ENCODE data around the gene SRM. TPM values are rescaled to one million over a fixed set of nuclear protein-coding genes. Genes with fewer than 3 reads are reported as not detected.
"Not testable (repeated sequence)": the region's sequence is repeated elsewhere in the genome, so short reads cannot be mapped to it uniquely, and the experiment has no call there.

SRM gene
- total RNA-seq, 6 donors from 2014 or later: 7.3 to 72.9 (median 50.2) TPM

DNA sequence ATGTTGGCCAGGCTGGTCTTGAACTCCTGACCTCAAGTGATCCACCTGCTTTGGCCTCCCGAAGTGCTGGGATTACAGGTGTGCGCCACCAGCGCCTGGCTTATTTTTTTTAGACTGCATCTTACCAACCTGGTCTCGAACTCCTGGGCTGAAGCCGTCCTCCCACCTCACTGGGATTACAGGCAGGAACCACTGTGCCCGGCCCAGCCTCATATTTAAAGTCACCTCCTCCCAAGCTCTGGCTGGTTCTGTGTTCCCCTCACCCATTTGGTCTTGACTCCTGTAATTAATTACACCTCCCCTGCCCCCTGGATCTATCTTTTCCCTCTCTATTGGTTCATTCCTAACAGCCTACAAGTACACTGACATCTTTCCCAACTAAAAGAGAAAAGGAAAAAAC, 41.5 kb upstream of the SRM start:
- WGBS, 2 donors: 94 to 96% methylated on average over 6 of the region's 6 CpGs
- Histone ChIP-seq H3K27ac (no peak overlapping the region), H3K27me3 (no peaks in the 10 kb centered on the region), H3K9me3 (no peaks in the 10 kb centered on the region), H3K4me3 (no peak overlapping the region), H3K4me1 (peaks cover 10 to 16% (median 14%) of the 10 kb centered on the region in 4 donors), H3K36me3 (peaks cover 0 to 23% (median 21%) of the 10 kb centered on the region in 4 donors)
- DNase-seq (no peak), ATAC-seq (ENCODE audit: low FRiP score in 2 of 2) (no peak)
- TF ChIP-seq, protein P1, sequence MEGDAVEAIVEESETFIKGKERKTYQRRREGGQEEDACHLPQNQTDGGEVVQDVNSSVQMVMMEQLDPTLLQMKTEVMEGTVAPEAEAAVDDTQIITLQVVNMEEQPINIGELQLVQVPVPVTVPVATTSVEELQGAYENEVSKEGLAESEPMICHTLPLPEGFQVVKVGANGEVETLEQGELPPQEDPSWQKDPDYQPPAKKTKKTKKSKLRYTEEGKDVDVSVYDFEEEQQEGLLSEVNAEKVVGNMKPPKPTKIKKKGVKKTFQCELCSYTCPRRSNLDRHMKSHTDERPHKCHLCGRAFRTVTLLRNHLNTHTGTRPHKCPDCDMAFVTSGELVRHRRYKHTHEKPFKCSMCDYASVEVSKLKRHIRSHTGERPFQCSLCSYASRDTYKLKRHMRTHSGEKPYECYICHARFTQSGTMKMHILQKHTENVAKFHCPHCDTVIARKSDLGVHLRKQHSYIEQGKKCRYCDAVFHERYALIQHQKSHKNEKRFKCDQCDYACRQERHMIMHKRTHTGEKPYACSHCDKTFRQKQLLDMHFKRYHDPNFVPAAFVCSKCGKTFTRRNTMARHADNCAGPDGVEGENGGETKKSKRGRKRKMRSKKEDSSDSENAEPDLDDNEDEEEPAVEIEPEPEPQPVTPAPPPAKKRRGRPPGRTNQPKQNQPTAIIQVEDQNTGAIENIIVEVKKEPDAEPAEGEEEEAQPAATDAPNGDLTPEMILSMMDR (IDR thresholded peaks at IDR 0.05): no peak
- TF ChIP-seq POLR2AphosphoS5 (IDR thresholded peaks at IDR 0.05): no peak
- no peak for TF ChIP-seq EP300 (IDR thresholded peaks at IDR 0.05)
- no peak for TF ChIP-seq POLR2A (IDR thresholded peaks at IDR 0.05)

DNA sequence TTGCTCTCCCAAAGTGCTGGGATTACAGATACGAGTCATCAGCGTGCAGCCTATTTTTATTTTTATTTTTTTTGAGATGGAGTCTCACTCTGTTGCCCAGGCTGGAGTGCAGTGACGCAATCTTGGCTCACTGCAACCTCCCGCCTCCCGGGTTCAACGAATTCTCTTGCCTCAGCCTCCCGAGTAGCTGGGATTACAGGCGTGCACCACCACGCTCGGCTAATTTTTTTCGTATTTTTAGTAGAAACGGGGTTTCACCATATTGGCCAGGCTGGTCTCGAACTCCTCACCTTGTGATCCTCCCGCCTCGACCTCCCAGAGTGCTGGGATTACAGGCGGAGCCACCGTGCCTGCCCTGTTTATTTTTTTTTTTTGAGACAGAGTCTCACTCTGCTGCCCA, 41.0 kb upstream of the SRM start:
- H3K27ac ChIP-seq; ATAC-seq (ENCODE audit: low FRiP score in 2 of 2); H3K9me3 ChIP-seq; H3K4me3 ChIP-seq; DNase-seq; H3K27me3 ChIP-seq: not testable (repeated sequence)
- Histone ChIP-seq H3K36me3 (peaks cover 0 to 23% (median 20%) of the 10 kb centered on the region in 4 donors), H3K4me1 (peaks cover 10 to 16% (median 14%) of the 10 kb centered on the region in 4 donors)
- 95 to 97% methylated on average over 17 of the region's 17 CpGs for WGBS, 2 donors

- TF ChIP-seq EP300 (IDR thresholded peaks at IDR 0.05) (no peak), POLR2A (IDR thresholded peaks at IDR 0.05) (no peak), POLR2AphosphoS5 (IDR thresholded peaks at IDR 0.05) (no peak)
- TF ChIP-seq, protein P1 (IDR thresholded peaks at IDR 0.05): no peak
- peaks cover 10 to 16% (median 14%) of the 10 kb centered on the region in 4 donors for H3K4me1 ChIP-seq
- DNase-seq: no peak
- ATAC-seq (ENCODE audit: low FRiP score in 2 of 2): no peak
- H3K9me3 ChIP-seq: no peaks in the 10 kb centered on the region
- H3K36me3 ChIP-seq: peaks cover 0 to 25% (median 23%) of the 10 kb centered on the region in 4 donors
- WGBS, 2 donors: 37 to 52% methylated on average over 13 of the region's 13 CpGs
- H3K27ac ChIP-seq: peak overlapping the region; percentile 80 to 92 (median 89)
- H3K27me3 ChIP-seq: no peaks in the 10 kb centered on the region
- peak overlapping the region; percentile 95 to 100 (median 100) for H3K4me3 ChIP-seq
Measured at GRCh38 chr1:11100149-11100493, 40.3 kb upstream of the SRM start.

DNA sequence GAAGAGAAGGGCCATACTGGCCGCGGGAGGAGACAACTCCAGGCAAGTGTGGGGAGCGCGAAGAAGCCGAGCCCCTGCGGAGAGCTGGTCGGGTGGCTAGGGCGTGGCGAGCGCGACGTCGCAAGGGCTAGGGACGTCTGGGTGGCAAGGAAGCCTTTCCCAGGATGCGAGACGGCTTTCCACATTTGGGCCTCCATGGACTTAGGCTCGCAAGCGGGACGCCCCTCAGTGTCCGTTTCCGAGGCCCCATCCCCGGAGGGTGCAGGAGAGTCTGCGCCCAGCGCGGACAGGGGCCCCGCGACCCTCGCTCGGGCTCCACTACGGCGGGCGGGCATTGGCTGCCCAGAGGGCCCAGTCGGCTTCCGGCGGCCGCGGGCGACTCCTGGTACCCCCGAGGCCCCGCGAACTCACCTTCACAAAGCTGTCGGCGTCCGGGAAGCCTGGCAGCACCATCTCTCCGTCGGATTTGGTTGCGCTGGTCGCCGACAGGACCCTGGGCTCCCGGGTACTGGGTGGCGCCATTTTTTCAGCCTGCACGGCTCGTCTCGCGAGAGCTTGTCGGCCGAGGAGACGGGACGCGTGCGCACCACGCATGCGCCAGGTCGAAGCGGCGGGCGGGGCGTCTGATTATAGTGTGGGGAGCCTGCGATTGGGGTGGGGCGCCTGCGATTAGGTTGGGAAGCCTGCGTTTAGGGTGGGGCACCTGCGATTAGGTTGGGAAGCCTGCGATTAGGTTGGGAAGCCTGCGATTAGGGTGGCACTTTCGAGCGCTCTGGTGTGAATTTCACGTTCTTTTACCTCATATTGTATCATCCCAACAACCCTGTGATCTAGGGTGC, 39.7 kb upstream of the SRM start, which contains the start of gene EXOSC10:
Gene EXOSC10 (minus strand): TSS at position 560 of the 839 bp plus-strand sequence. CDS start 38 bp downstream, at position 522.
- peak; percentile 92 to 99 for ATAC-seq (ENCODE audit: low FRiP score in 2 of 2)
- Histone ChIP-seq H3K4me1 (peaks cover 10 to 16% (median 14%) of the 10 kb centered on the region in 4 donors), H3K36me3 (peaks cover 3 to 31% (median 28%) of the 10 kb centered on the region in 4 donors), H3K9me3 (no peaks in the 10 kb centered on the region), H3K27me3 (no peaks in the 10 kb centered on the region), H3K27ac (peak within 1 kb of the TSS; percentile 80 to 92 (median 89)), H3K4me3 (peak within 1 kb of the TSS; percentile 95 to 100 (median 100))
- peak; percentile 58 to 77 for TF ChIP-seq POLR2AphosphoS5 (IDR thresholded peaks at IDR 0.05)
- TF ChIP-seq EP300 (IDR thresholded peaks at IDR 0.05): no peak
- peak in 2 of 4 donors; percentile 46 to 78 for TF ChIP-seq POLR2A (IDR thresholded peaks at IDR 0.05)
- TF ChIP-seq, protein P1 (IDR thresholded peaks at IDR 0.05): peak in 2 of 6 experiments; percentile 8 to 17
- 0 to 1% methylated on average over 19 to 62 of the region's 78 CpGs for WGBS, 2 donors
- DNase-seq: peak; percentile 94 to 99

- WGBS, 2 donors: 16 to 18% methylated on average over 5 of the region's 5 CpGs
- no peak for ATAC-seq (ENCODE audit: low FRiP score in 2 of 2)
- Histone ChIP-seq H3K4me3 (peak overlapping the region; percentile 95 to 100 (median 100)), H3K36me3 (peaks cover 8 to 37% (median 35%) of the 10 kb centered on the region in 4 donors), H3K9me3 (no peaks in the 10 kb centered on the region), H3K27ac (peak overlapping the region; percentile 80 to 92 (median 89)), H3K4me1 (peaks cover 10 to 16% (median 14%) of the 10 kb centered on the region in 4 donors), H3K27me3 (no peaks in the 10 kb centered on the region)
- TF ChIP-seq EP300 (IDR thresholded peaks at IDR 0.05) (no peak), POLR2A (IDR thresholded peaks at IDR 0.05) (no peak), POLR2AphosphoS5 (IDR thresholded peaks at IDR 0.05) (no peak)
- TF ChIP-seq, protein P1 (IDR thresholded peaks at IDR 0.05): no peak
- DNase-seq: no peak
Measured at GRCh38 chr1:11098931-11099309, 39.1 kb upstream of the SRM start.

- not testable (repeated sequence) for DNase-seq; H3K27ac ChIP-seq; H3K9me3 ChIP-seq; H3K4me1 ChIP-seq; H3K4me3 ChIP-seq; H3K27me3 ChIP-seq; ATAC-seq (ENCODE audit: low FRiP score in 2 of 2)
- 89 to 91% methylated on average over 3 of the region's 3 CpGs for WGBS, 2 donors
- peaks cover 29 to 67% (median 63%) of the 10 kb centered on the region in 4 donors for H3K36me3 ChIP-seq
Measured at GRCh38 chr1:11083784-11084183, 24.0 kb upstream of the SRM start.
